Activated CD4-positive, CD25-positive, alpha-beta regulatory T cell treated with anti-CD3 and anti-CD28 coated beads, Interleukin-2, amount 50 U/mL, for 16 hours (primary cell): ENCODE results near the gene ITGA2B.
"Not testable (repeated sequence)": the region's sequence is repeated elsewhere in the genome, so short reads cannot be mapped to it uniquely, and the experiment has no call there.

Experiments
- DNase-seq: peaks from one replicate; pipeline ENCODE4 v3.0.0-alpha.2; 2020; ENCODE audit warnings: low read depth, low spot score

Gene ITGA2B

GRCh38 chr17:44330263-44330662 lies 59.2 kb downstream of the ITGA2B start:
- not testable (repeated sequence) for DNase-seq

- not testable (repeated sequence) for DNase-seq
Observed at GRCh38 chr17:44329516-44329915, 59.9 kb downstream of the ITGA2B start.

GRCh38 chr17:44327715-44328449 lies 61.6 kb downstream of the ITGA2B start:
- DNase-seq: no peak

GRCh38 chr17:44326861-44327444 lies 62.5 kb downstream of the ITGA2B start:
- DNase-seq: peak; percentile 92

GRCh38 chr17:44324571-44325275 lies 64.7 kb downstream of the ITGA2B start, which contains the start of gene SLC25A39:
TSS of gene SLC25A39 (minus strand) at chr17:44324823. CDS start at chr17:44323562, 1,261 bp downstream.
- DNase-seq: peak; percentile 90

- no peak for DNase-seq
Observed at GRCh38 chr17:44324092-44324570, 65.3 kb downstream of the ITGA2B start.

GRCh38 chr17:44323359-44324091 lies 65.9 kb downstream of the ITGA2B start:
- DNase-seq: no peak

GRCh38 chr17:44322236-44322895 lies 67.1 kb downstream of the ITGA2B start:
- no peak for DNase-seq
